ENCODE data around the gene CLDN10.
A peak's percentile ranks its signal among the peaks of the same experiment; 100 is the strongest.

CLDN10 gene

GRCh38 chr13:95601216-95601615, 48.7 kb downstream of the CLDN10 start:
- no peak for DNase-seq (ENCODE audit: low read depth)

- DNase-seq (ENCODE audit: low read depth), result no peak
Measured at GRCh38 chr13:95601906-95602305, 49.4 kb downstream of the CLDN10 start.

- peak; percentile 32 for DNase-seq (ENCODE audit: low read depth)
Measured at GRCh38 chr13:95603887-95604555, 51.5 kb downstream of the CLDN10 start.

- DNase-seq (ENCODE audit: low read depth), result no peak
Measured at GRCh38 chr13:95604556-95604915, 52.0 kb downstream of the CLDN10 start.

GRCh38 chr13:95605448-95606125, 53.1 kb downstream of the CLDN10 start:
- DNase-seq (ENCODE audit: low read depth), result no peak

GRCh38 chr13:95607366-95607765, 54.8 kb downstream of the CLDN10 start:
- DNase-seq (ENCODE audit: low read depth), result peak; percentile 54

- DNase-seq (ENCODE audit: low read depth), result no peak
Measured at GRCh38 chr13:95608640-95609323, 56.3 kb downstream of the CLDN10 start.

- no peak for DNase-seq (ENCODE audit: low read depth)
Measured at GRCh38 chr13:95614641-95615245, 62.2 kb downstream of the CLDN10 start.

GRCh38 chr13:95615539-95615938, 63.0 kb downstream of the CLDN10 start:
- DNase-seq (ENCODE audit: low read depth), result no peak

GRCh38 chr13:95620030-95620824, 67.7 kb downstream of the CLDN10 start:
- DNase-seq (ENCODE audit: low read depth), result no peak

GRCh38 chr13:95620825-95621498, 68.4 kb downstream of the CLDN10 start:
- DNase-seq (ENCODE audit: low read depth), result no peak

- no peak for DNase-seq (ENCODE audit: low read depth)
Measured at GRCh38 chr13:95623141-95623540, 70.6 kb downstream of the CLDN10 start.

- DNase-seq (ENCODE audit: low read depth), result peak; percentile 72
Measured at GRCh38 chr13:95624020-95624419, 71.5 kb downstream of the CLDN10 start.

- no peak for DNase-seq (ENCODE audit: low read depth)
Measured at GRCh38 chr13:95626768-95627167, 74.2 kb downstream of the CLDN10 start.

- peak; percentile 63 for DNase-seq (ENCODE audit: low read depth)
Measured at GRCh38 chr13:95627590-95627989, 75.1 kb downstream of the CLDN10 start.

- no peak for DNase-seq (ENCODE audit: low read depth)
Measured at GRCh38 chr13:95628488-95628887, 76.0 kb downstream of the CLDN10 start.

- no peak for DNase-seq (ENCODE audit: low read depth)
Measured at GRCh38 chr13:95629071-95629470, 76.6 kb downstream of the CLDN10 start.

Data from ELR (cell line).